ENCODE results near the gene MACROD2.

MACROD2 gene

DNA sequence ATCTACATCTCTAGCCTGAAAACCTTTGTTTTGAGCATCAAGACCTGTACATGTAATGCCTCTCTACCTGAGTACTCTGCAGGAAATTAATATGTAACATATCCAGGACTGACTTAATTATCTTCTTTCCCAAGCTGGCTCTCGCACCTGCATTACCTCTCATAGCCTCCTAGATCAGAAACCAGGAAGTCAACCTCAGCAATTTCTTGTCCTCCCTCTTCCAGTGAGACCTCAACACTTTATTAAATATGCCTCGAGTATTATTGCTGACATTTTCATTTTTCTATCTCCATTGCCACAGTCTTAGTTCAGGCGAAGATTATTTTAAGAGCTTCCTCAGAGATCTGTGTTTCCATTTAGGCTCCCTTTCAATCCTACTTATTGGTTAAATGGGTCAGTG, 69.0 kb downstream of the MACROD2 start:
- no peak for DNase-seq

GRCh38 chr20:14064921-14065320, 69.6 kb downstream of the MACROD2 start:
- DNase-seq: no peak

DNA sequence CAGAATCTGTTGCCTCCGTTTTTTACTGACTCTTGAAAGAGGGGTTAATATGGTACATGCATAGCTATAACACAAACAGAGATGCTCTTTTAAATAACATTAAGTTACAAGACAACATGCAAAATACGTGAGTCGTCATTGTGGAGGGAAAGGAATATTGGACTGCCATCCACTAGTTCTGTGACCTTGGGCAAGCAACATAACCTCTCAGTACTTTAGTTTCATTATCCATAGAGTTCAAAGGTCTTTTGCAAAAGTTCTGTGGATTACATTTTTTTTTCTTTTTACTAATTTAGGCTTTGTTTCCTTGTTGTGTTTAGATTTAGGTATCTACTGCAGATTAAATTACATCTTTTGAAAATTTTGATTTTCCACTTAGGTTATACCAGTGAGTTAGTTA, 70.5 kb downstream of the MACROD2 start:
- no peak for DNase-seq

DNA sequence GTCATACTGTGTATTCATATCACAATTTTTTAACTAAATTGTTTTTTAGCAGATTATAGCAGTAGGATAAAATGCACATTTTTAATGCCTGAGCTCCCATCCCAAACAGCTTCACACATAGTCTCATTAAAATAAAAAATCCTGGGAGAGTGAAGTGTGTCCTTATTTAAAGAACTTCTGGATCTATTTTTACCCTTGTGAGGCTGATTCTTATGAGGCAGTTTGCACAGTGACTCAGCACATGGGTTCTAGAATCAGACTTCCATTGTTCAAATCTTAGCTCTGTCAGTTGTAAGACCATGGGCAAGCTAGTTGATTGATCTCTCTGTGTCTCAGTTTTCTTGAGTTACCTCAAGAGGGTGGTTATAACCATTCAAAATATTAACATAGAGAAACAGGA, 72.3 kb downstream of the MACROD2 start:
- DNase-seq: no peak

DNA sequence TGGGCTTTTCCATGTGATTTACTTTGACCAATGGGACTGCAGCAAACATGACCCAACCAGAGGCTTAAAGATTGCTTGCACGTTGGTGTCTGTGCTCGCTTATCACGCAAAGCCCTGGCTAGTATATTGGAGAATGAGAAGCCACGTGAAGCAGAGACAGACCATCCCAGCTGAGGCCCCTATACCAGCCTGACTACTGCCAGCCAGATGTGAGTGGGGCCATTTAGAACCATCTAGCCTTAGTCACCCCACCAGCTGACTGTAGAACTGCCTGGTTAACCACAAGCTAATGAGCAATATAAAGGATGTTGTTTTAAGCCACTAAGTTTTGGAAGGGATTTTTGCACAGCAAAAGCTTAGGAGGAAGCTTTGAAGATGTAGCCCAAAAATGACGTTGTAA, 74.5 kb downstream of the MACROD2 start:
- no peak for DNase-seq

GRCh38 chr20:14093652-14094051, 98.3 kb downstream of the MACROD2 start:
- no peak for DNase-seq

GRCh38 chr20:14098261-14098660, 102.9 kb downstream of the MACROD2 start:
- no peak for DNase-seq

DNA sequence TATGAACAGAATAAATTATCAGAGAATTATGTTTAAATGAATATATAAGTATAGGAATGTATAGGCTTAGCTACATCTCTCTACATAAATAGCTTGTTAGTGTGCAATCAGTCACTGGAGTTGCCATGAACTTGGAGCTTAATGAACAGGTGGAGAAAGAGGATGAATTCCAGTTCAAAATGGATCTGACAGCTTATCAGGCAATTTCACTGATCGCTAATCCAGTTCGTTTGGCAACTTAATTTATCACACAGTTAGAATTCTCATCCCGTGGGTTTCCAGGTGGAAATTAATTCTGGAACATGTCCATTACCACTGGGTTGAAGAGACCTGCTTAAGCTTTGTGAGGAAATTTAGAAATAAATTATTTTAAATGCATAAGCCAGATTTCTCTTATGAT, 118.1 kb downstream of the MACROD2 start:
- DNase-seq: no peak

DNA sequence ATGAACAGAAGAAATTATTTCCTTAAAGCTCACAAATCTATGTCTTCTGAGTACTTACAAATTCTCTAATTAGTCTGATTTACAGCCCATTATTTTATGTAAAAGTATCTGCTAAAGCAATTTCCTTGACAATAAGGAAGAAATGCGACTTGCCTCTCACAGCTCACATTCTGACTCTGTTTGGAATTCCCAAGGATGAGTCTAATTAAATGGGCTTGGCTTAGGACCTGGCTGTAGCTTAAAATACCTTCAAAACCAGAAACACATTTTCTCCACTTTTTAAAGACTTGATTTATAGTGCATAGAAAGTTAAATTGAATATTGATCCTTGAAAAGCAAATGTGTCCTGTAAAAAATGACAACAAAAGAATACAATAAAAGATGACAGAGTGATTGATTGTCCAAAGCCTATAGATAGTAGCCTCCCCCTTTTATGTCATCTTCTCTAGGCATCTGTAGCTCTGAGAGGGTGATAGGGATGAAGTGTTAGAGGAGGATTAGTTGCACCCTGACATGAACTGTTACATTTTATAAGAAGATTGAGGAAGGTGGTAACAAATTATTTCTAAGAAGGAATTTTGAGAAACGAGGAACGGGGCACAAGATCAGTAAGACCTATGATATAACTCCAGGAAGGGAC, 118.9 kb downstream of the MACROD2 start:
- no peak for DNase-seq

GRCh38 chr20:14116037-14116436, 120.7 kb downstream of the MACROD2 start:
- no peak for DNase-seq

DNA sequence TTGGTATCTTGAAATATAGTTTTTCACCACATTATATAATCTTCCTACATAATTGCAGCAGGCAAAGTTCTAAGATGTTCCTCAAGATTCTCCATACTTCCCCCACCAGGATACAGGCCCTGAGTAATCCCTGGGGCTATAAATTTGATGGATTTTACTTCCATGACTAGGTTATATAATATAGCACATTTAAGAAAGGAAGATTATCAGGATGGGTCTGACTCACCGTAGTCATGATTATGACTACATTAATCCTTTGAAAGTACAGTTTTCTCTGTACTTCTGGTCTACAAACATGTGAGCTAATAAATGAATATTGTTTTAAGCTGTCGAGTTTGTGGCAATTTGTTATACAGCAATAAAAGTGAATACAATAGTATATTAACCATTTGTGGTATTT, 122.5 kb downstream of the MACROD2 start:
- DNase-seq: no peak

DNA sequence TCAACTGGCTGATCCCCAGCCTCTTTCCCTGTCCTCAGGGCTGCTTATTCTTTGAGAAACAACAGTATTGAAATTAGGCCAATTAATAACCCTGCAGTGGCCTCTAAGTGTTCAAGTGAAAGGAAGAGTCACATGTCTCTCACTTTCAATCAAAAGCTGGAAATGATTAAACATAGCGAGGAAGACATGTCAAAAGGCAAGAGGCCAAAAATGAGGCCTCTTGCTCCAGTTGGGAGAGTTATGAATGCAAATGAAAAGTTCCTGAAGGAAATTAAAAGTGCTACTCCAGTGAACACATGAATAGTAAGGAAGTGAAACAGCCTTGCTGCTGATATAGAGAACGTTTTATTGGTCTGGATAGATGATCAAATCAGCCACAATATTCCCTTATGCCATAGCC, 131.5 kb downstream of the MACROD2 start:
- no peak for DNase-seq

DNA sequence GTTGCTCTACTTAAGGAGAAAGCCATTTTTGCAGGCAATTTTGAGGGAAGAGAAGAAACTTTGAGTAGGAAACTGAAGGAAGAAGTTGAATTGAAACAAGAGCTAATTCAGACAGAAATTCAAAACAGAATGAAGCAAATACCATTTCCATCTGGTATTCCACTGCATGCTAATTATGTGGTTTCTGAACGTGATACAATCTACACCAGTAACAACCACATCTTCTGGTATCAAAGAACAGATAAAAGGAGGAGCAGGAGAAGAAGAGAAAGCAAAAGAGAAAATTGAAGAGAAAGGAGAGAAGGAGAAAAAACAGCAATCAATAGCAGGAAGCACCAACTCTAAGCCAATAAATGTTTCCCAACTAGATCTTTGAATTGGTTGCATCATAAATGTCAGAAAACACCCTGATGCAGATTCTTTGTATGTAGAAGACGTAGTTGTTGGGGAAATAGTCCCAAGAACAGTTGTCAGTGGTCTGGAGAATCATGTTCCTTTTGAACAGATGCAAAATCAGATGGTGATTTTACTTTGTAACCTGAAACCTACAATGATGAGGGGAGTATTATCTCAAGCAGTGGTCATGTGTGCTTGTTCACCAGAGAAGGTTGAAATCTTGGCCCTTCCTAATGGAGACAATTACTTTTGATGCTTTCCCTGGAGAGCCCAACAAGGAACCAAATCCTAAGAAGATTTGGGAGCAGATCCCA, 132.4 kb downstream of the MACROD2 start:
- DNase-seq: no peak

DNA sequence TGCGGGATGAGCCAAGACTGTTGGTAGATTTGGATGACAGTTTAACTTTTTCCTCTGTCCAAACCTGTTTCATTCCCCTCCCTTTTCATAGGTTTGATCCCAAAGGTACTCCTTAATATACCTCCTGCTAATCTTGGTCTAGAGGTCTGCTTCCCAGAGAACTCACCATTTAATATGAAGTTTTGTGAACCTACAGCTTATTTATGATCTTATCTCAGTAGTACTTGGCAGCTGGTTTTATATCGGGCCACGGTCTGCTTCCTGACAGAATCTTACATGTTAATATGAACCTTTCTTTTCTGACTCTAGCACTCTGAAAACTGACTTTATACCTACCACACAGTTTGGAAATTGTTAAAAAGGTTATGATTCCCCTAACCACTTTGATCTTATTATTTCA, 138.7 kb downstream of the MACROD2 start:
- DNase-seq: no peak

DNA sequence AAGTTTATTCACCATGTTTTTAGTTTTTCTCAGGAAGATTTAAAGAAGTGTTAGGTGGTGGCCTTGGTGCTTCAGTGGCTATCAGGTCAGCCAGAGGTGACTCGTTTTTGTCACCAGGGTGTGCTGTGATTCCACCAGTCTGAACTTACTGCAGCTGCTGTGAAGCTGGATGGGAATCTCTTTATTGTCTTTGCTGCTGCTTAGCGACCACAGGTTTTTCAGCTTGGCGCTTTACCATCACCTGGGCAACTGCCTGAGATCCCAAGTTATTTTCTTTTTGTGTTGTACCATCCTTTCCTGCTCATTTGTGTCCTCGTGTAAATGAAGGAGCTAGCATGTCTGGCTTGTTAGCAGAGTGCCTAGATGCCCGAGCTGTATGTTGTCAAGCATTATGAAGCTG, 146.9 kb downstream of the MACROD2 start:
- no peak for DNase-seq

DNA sequence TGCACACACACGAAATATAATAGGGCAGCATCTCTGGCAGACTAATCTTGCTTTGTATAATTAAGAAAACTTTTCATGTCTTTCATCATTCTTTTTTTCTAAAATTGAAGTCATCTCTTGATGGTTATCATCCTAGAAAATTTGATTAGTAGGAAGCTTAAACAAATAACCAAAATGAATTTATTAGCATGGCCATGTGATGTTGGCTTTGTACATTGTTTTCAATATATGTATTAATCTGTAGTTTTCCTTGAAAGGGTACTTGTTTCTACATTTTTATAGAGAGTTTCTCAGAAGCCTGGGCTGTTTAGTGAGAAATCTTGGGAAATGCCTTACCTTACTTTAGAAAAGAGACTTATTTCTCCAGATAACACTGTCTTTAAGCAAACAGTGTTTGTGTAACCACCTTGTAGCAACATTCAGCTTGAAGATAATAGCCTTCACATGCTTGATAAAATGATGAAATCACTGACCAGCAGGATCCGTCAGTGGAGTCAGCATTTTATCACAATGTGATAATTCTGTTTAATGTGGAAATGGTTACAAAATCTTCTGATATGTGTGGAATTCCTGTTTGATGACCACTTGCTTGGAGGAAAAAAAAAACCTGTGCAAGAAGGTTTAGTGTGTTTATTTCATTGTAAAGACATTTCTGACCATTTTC, 147.8 kb downstream of the MACROD2 start:
- DNase-seq: no peak

- DNase-seq: no peak
Measured at GRCh38 chr20:14148042-14148441, 152.7 kb downstream of the MACROD2 start.

- DNase-seq: no peak
Measured at GRCh38 chr20:14155361-14155760, 160.0 kb downstream of the MACROD2 start.

DNA sequence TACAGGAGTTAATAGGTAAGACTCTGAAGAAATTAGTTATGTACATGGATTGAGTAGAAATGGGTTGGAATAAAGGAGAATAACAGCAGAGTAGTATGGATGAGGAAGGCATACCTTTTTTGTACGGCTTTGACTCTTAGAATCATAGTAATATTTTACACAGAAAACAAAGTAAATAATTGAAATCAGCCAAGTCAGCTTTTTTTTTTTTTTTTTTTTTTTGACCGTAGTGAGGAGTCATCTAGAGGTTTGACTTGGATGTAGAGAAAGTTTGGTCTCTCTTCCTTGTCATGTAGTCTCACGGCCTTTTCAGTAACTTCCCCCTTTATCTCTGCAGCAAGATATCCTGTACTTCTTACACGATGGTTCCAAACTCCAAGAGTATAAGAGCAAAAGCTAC, 183.2 kb downstream of the MACROD2 start:
- no peak for DNase-seq

DNA sequence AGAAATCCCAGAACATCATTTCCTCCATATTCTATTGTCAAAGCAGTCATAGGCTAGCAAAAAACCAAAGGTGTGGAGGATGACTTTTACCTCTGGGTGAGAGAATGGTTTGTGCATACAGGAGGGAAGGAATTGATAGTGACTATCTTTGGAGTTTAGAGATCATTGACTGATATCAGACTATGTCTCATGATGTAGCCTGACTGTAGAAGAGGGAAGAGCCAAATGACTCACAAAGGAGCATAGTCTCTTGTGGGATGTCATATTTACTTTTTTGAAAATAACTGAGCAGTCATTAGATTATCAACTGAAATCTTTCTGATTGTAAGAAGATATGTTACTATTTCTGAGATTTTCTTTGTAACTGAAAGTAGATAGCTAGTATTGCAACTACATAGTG, 183.6 kb downstream of the MACROD2 start:
- DNase-seq: no peak

GRCh38 chr20:14189794-14190402, 194.6 kb downstream of the MACROD2 start:
- DNase-seq: no peak

DNA sequence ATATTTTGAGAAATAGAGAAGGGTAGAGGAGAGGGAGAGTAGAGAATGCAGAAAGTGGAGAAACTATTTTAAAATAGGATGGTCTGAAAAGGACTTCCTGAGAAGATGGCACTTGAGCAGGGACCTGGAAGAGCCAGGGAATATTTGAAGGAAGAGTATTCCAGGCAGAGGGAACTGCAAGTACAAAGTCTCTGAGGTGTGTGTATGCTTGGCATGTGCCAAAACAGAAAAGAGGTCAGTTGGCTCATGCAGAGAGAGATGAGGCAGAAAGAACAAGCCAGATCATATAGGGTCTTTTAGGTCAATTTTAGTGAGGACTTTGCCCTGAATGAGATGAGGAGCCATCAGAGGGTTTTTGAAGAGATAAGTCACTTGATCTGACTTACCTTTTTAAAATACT, 196.2 kb downstream of the MACROD2 start:
- DNase-seq: no peak

GRCh38 chr20:14193443-14193842, 198.1 kb downstream of the MACROD2 start:
- no peak for DNase-seq

- no peak for DNase-seq
Measured at GRCh38 chr20:14193885-14194284, 198.6 kb downstream of the MACROD2 start.
